Keratinocyte (primary cell): ENCODE measurements around the gene CD200. TPM values are rescaled to one million over a fixed set of nuclear protein-coding genes. Genes with fewer than 3 reads are reported as not detected.

Experiments
- DNase-seq: peaks from one replicate; pipeline ENCODE4 v3.0.0-alpha.2; 2011; ENCODE audit warnings: low read depth, missing footprints, low spot score
- FAIRE-seq: peaks from 2 replicates; lab custom pipeline; 2011; peaks lifted over from hg19 to GRCh38; lab: Jason Lieb, UNC
- H2AFZ ChIP-seq: 2 replicates; pipeline ENCODE4 v1.6.0; 2012; ENCODE audit warnings: low read length, control low read depth, inconsistent platforms; ENCODE audit not compliant: control insufficient read depth
- H3K27ac ChIP-seq: 2 replicates; pipeline ENCODE4 v1.5.1; 2011; ENCODE audit warnings: low read length; ENCODE audit not compliant: control insufficient read depth, insufficient read depth
- H3K27me3 ChIP-seq: 3 replicates; pipeline ENCODE4 v1.6.0; 2011; ENCODE audit warnings: low read length; ENCODE audit not compliant: control insufficient read depth, insufficient read depth; ENCODE audit errors: extremely low read depth
- H3K36me3 ChIP-seq, 2 experiments: 2 replicates in 1 of 2; 3 replicates in 1 of 2; pipeline ENCODE4 v1.5.1; 2011; ENCODE audit warnings: low read length in 2 of 2, mild to moderate bottlenecking in 1 of 2; ENCODE audit not compliant: control insufficient read depth in 2 of 2, insufficient read depth in 2 of 2; ENCODE audit errors: extremely low read depth in 1 of 2
- H3K4me1 ChIP-seq: 3 replicates; pipeline ENCODE4 v1.5.1; 2011; ENCODE audit warnings: low read length; ENCODE audit not compliant: control insufficient read depth, insufficient read depth; ENCODE audit errors: extremely low read depth
- H3K4me2 ChIP-seq: 3 replicates; pipeline ENCODE4 v1.6.0; 2011; ENCODE audit warnings: low read depth, low read length; ENCODE audit not compliant: control insufficient read depth, insufficient read depth; ENCODE audit errors: extremely low read depth
- H3K4me3 ChIP-seq, 3 experiments: fragments of 200-600 bp in 1 of 3; sonication (generic) in 1 of 3; 2 replicates in 2 of 3; 3 replicates in 1 of 3; pipeline ENCODE4 v1.5.1; 2011 to 2016; ENCODE audit warnings: low read length in 3 of 3, mild to moderate bottlenecking in 3 of 3, control low read depth in 2 of 3, inconsistent platforms in 1 of 3, low read depth in 1 of 3, mixed read lengths in 1 of 3, mixed run types in 1 of 3, moderate library complexity in 1 of 3; ENCODE audit not compliant: control insufficient read depth in 2 of 3, insufficient read depth in 2 of 3; ENCODE audit errors: extremely low read depth in 1 of 3
- H3K79me2 ChIP-seq: 2 replicates; pipeline ENCODE4 v1.6.0; 2012; ENCODE audit warnings: low read length; ENCODE audit not compliant: control insufficient read depth, insufficient read depth
- H3K9ac ChIP-seq: 3 replicates; pipeline ENCODE4 v1.6.0; 2011; ENCODE audit warnings: low read length; ENCODE audit not compliant: control insufficient read depth, insufficient read depth; ENCODE audit errors: extremely low read depth
- H3K9me1 ChIP-seq: 3 replicates; pipeline ENCODE4 v1.6.0; 2011; ENCODE audit warnings: low read length; ENCODE audit not compliant: control insufficient read depth, insufficient read depth; ENCODE audit errors: extremely low read depth
- H3K9me3 ChIP-seq: 2 replicates; pipeline ENCODE4 v1.5.1; 2012; ENCODE audit warnings: low read depth, low read length; ENCODE audit not compliant: control insufficient read depth
- H4K20me1 ChIP-seq: 3 replicates; pipeline ENCODE4 v1.6.0; 2011; ENCODE audit warnings: low read length; ENCODE audit not compliant: control insufficient read depth, insufficient read depth; ENCODE audit errors: extremely low read depth
- EZH2 ChIP-seq: IDR thresholded peaks from one replicate; pipeline ENCODE4 v1.6.1; 2012; ENCODE audit warnings: inconsistent platforms, mild to moderate bottlenecking, low read length, moderate library complexity
- dilution Hi-C: fragments of 300-500 bp; cut with MboI; formaldehyde crosslinking; loops from one replicate; pipeline ENCODE4 v1.7.0; 2020; ENCODE audit warnings: low sequenced_read_pairs; ENCODE audit not compliant: extremely low pct_ligation_motif_present
- polyA plus RNA-seq, 5 experiments: library from polyadenylated mRNA; depleted of rRNA in 3 of 5; stranded (reverse) in 3 of 5; stranded (forward) in 1 of 5; unstranded in 1 of 5; fragments of >200 nt; gene quantifications; 1 replicate in 1 of 5; 2 replicates in 3 of 5; 3 replicates in 1 of 5; pipeline versions ENCODE4 v1.2.1 to v1.2.3, GENCODE V29; 2011 to 2012; ENCODE audit warnings: missing spikeins in 2 of 5, low read depth in 1 of 5, low replicate concordance in 1 of 5
- TF ChIP-seq, protein P1 (sequence below), 3 experiments: IDR thresholded peaks in 1 of 3; conservative IDR thresholded peaks in 1 of 3; optimal IDR thresholded peaks in 1 of 3; 2 replicates in 2 of 3; 3 replicates in 1 of 3; pipeline versions ENCODE3 to v1.5.1; 2011; ENCODE audit warnings: low read length in 3 of 3, mild to moderate bottlenecking in 3 of 3, moderate library complexity in 2 of 3, control low read depth in 1 of 3, inconsistent platforms in 1 of 3; ENCODE audit not compliant: insufficient read depth in 2 of 3; ENCODE audit errors: extremely low read depth in 1 of 3

Gene CD200
- polyA plus RNA-seq, 1 donor (not counting 4 experiments of a cell fraction or from before 2014, with no cell fraction given) = 0.07 TPM

DNA sequence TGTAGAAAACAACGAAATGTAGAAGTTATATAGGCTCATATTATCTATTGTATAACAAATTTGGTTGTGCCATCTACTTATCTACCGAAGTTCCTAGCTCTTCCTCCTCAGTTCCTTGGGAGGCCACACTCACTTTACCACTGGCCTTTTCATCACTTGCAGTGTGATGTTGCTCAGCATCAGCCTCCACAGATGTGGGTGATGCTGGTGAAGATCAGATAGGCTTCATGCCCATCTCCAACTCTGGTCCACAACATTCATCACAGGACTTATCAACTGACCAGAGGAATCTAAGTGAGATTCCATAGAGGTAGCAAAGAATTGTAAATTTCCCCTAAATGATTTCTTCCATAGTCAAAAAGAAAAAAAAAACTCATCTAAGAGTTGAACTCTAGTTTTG lies 8.4 kb downstream of the CD200 start:
- dilution Hi-C loops = loop anchor here (25.0 kb wide), 1 partner anchor 171 kb away; no protein-coding TSS in a partner anchor
- Histone ChIP-seq H3K9ac (no peak overlapping the region), H3K4me2 (no peak overlapping the region), H3K79me2 (no peaks in the 10 kb centered on the region), H3K4me3 (no peak overlapping the region), H3K27me3 (no peaks in the 10 kb centered on the region), H3K36me3 (no peaks in the 10 kb centered on the region), H2AFZ (no peak overlapping the region), H3K9me3 (no peaks in the 10 kb centered on the region), H3K27ac (no peak overlapping the region), H3K4me1 (no peaks in the 10 kb centered on the region), H3K9me1 (no peaks in the 10 kb centered on the region), H4K20me1 (no peaks in the 10 kb centered on the region)
- TF ChIP-seq EZH2 = no peak
- TF ChIP-seq, protein P1, sequence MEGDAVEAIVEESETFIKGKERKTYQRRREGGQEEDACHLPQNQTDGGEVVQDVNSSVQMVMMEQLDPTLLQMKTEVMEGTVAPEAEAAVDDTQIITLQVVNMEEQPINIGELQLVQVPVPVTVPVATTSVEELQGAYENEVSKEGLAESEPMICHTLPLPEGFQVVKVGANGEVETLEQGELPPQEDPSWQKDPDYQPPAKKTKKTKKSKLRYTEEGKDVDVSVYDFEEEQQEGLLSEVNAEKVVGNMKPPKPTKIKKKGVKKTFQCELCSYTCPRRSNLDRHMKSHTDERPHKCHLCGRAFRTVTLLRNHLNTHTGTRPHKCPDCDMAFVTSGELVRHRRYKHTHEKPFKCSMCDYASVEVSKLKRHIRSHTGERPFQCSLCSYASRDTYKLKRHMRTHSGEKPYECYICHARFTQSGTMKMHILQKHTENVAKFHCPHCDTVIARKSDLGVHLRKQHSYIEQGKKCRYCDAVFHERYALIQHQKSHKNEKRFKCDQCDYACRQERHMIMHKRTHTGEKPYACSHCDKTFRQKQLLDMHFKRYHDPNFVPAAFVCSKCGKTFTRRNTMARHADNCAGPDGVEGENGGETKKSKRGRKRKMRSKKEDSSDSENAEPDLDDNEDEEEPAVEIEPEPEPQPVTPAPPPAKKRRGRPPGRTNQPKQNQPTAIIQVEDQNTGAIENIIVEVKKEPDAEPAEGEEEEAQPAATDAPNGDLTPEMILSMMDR (optimal IDR thresholded peaks at IDR 0.05 in 1 of 3, IDR thresholded peaks at IDR 0.05 in 1 of 3, conservative IDR thresholded peaks at IDR 0.05 in 1 of 3; ENCODE audit: extremely low read depth in 1 of 3, insufficient read depth in 2 of 3, low read length in 3 of 3) = no peak
- no peak for FAIRE-seq
- DNase-seq = no peak

GRCh38 chr3:112345681-112346080 lies 12.7 kb downstream of the CD200 start:
- DNase-seq = no peak
- Histone ChIP-seq H3K9ac (no peak overlapping the region), H2AFZ (no peak overlapping the region), H3K9me3 (no peaks in the 10 kb centered on the region), H4K20me1 (no peaks in the 10 kb centered on the region), H3K27ac (no peak overlapping the region), H3K9me1 (no peaks in the 10 kb centered on the region), H3K27me3 (no peaks in the 10 kb centered on the region), H3K4me1 (no peaks in the 10 kb centered on the region), H3K79me2 (no peaks in the 10 kb centered on the region), H3K36me3 (no peaks in the 10 kb centered on the region), H3K4me3 (no peak overlapping the region), H3K4me2 (no peak overlapping the region)
- TF ChIP-seq, protein P1 (optimal IDR thresholded peaks at IDR 0.05 in 1 of 3, IDR thresholded peaks at IDR 0.05 in 1 of 3, conservative IDR thresholded peaks at IDR 0.05 in 1 of 3; ENCODE audit: extremely low read depth in 1 of 3, insufficient read depth in 2 of 3, low read length in 3 of 3) = no peak
- no peak for TF ChIP-seq EZH2
- no peak for FAIRE-seq
- dilution Hi-C loops = loop anchor here (25.0 kb wide), 1 partner anchor 167 kb away; no protein-coding TSS in a partner anchor
